Measurements from ENCODE around the gene NQO2.

DNA sequence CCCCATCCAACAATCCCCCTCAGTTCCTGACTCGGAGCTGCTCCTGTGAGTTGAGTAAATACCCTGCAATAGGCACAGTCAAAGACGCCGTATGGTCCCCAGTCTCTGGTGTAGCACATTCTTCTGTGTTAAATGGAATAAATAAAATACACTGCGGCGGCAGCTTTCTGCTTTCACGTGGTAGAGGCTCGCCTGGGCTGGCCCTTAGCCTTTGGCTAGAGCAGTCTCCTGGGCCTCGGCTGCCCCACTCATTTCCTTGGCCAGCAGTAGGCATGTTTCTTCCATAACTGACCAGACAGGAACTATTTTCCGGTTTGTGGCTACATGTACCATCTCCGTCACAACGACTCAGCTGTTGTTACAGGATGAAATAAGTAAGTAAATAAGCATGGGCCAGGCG lies 49.0 kb upstream of the NQO2 start:
- TF ChIP-seq, protein P1, sequence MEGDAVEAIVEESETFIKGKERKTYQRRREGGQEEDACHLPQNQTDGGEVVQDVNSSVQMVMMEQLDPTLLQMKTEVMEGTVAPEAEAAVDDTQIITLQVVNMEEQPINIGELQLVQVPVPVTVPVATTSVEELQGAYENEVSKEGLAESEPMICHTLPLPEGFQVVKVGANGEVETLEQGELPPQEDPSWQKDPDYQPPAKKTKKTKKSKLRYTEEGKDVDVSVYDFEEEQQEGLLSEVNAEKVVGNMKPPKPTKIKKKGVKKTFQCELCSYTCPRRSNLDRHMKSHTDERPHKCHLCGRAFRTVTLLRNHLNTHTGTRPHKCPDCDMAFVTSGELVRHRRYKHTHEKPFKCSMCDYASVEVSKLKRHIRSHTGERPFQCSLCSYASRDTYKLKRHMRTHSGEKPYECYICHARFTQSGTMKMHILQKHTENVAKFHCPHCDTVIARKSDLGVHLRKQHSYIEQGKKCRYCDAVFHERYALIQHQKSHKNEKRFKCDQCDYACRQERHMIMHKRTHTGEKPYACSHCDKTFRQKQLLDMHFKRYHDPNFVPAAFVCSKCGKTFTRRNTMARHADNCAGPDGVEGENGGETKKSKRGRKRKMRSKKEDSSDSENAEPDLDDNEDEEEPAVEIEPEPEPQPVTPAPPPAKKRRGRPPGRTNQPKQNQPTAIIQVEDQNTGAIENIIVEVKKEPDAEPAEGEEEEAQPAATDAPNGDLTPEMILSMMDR (IDR thresholded peaks at IDR 0.05; ENCODE audit: borderline replicate concordance, extremely low read depth, low read length, poor library complexity, severe bottlenecking) = no peak
- TF ChIP-seq EZH2 (IDR thresholded peaks at IDR 0.05; ENCODE audit: borderline replicate concordance, low read depth, low read length, severe bottlenecking) = no peak

Measured in DND-41 (cell line).